K562 (cell line): ENCODE results near the gene HIPK2.

Source experiments
- BRCA1 ChIP-seq, 2 experiments: fragments of 450-650 bp in 1 of 2; sonication (generic) in 1 of 2; formaldehyde crosslinking in 1 of 2; IDR thresholded peaks; 2 replicates each; pipeline versions ENCODE4 v1.5.0 to v1.6.1; 2017 to 2020; ENCODE audit warnings: mild to moderate bottlenecking in 1 of 2, missing genetic modification reagents in 1 of 2
- CTCF ChIP-seq, 3 experiments: IDR thresholded peaks in 2 of 3; conservative IDR thresholded peaks in 1 of 3; 2 replicates each; pipeline ENCODE4 v1.5.1; 2011 to 2012; ENCODE audit warnings: low read length in 3 of 3, mild to moderate bottlenecking in 3 of 3, control low read depth in 2 of 3, improper control_type of control experiment in 1 of 3, inconsistent platforms in 1 of 3, low read depth in 1 of 3, mixed read lengths in 1 of 3, moderate library complexity in 1 of 3; ENCODE audit not compliant: insufficient read depth in 2 of 3
- DLX4 ChIP-seq: fragments of 250-450 bp; sonication (Bioruptor Pico); IDR thresholded peaks from 2 replicates; pipeline ENCODE4 v1.6.1; 2021; ENCODE audit warnings: mild to moderate bottlenecking
- FOSL1 ChIP-seq: fragments of 200-800 bp; sonication (Bioruptor generic); conservative IDR thresholded peaks from 2 replicates; pipeline ENCODE4 v1.6.1; 2016; ENCODE audit warnings: missing genetic modification characterization, missing compliant biosample characterization
- JUND ChIP-seq, 2 experiments: IDR thresholded peaks; 2 replicates in 1 of 2; 3 replicates in 1 of 2; pipeline ENCODE4 v1.6.1; 2011; ENCODE audit warnings: borderline replicate concordance in 2 of 2, low read depth in 2 of 2, low read length in 2 of 2, improper control_type of control experiment in 1 of 2, missing biosample characterization in 1 of 2, missing genetic modification characterization in 1 of 2, missing genetic modification reagents in 1 of 2
- KAT7 ChIP-seq: sonication (generic); formaldehyde crosslinking; IDR thresholded peaks from 2 replicates; pipeline ENCODE4 v1.8.0; 2022; ENCODE audit warnings: missing genetic modification reagents, mild to moderate bottlenecking, borderline replicate concordance
- POLR2A ChIP-seq: fragments of 450-650 bp; conservative IDR thresholded peaks from 2 replicates; pipeline ENCODE4 v1.6.1; 2016
- SMAD3 ChIP-seq: fragments of 450-650 bp; formaldehyde crosslinking; conservative IDR thresholded peaks from 2 replicates; pipeline ENCODE4 v1.4.0; 2020; ENCODE audit warnings: mild to moderate bottlenecking
- SMARCC2 ChIP-seq: fragments of 450-650 bp; IDR thresholded peaks from 2 replicates; pipeline ENCODE4 v1.6.1; 2017; ENCODE audit warnings: antibody characterized with exemption, moderate library complexity, mild to moderate bottlenecking, low read depth
- TSHZ1 ChIP-seq: fragments of 250-450 bp; sonication (Bioruptor Pico); IDR thresholded peaks from 2 replicates; pipeline ENCODE4 v1.4.0; 2020; ENCODE audit warnings: mild to moderate bottlenecking, moderate library complexity
- ZNF431 ChIP-seq: sonication (generic); formaldehyde crosslinking; IDR thresholded peaks from 2 replicates; pipeline ENCODE4 v1.8.0; 2022; ENCODE audit warnings: mild to moderate bottlenecking, missing genetic modification reagents
- ZNF507 ChIP-seq: conservative IDR thresholded peaks from 2 replicates; pipeline ENCODE4 v1.6.1; 2017; ENCODE audit warnings: missing genetic modification characterization, missing compliant biosample characterization

GRCh38 chr7:139656387-139656786, 121.4 kb downstream of the HIPK2 start:
- TF ChIP-seq KAT7 (CRISPR knock-in tag) (no peak), JUND (IDR thresholded peaks at IDR 0.05; ENCODE audit: borderline replicate concordance, low read depth, low read length) (no peak), JUND (tag; IDR thresholded peaks at IDR 0.05; ENCODE audit: borderline replicate concordance, low read depth, low read length) (no peak), POLR2A (no peak), CTCF (IDR thresholded peaks at IDR 0.05 in 2 of 3, conservative IDR thresholded peaks at IDR 0.05 in 1 of 3; ENCODE audit: insufficient read depth in 2 of 3, low read depth in 1 of 3, low read length in 3 of 3) (no peak), DLX4 (CRISPR knock-in tag) (no peak), SMAD3 (CRISPR knock-in tag) (no peak), SMARCC2 (no peak), ZNF431 (CRISPR knock-in tag) (no peak), TSHZ1 (no peak), FOSL1 (tag) (0 out of 2 replicates have a peak, but pooled peaks have one; percentile 20), BRCA1 (IDR thresholded peaks at IDR 0.05) (no peak), BRCA1 (CRISPR knock-in tag; IDR thresholded peaks at IDR 0.05) (no peak), ZNF507 (tag) (no peak)
